ENCODE results near the gene LDB1. TPM values are rescaled to one million over a fixed set of nuclear protein-coding genes. Genes with fewer than 3 reads are reported as not detected.

LDB1 gene
- total and polyA plus RNA-seq, 10 of the 15 experiments (the other 5 are each of a cell fraction or from before 2014, with no cell fraction given): 1.7 to 71.5 (median 36.9) TPM

DNA sequence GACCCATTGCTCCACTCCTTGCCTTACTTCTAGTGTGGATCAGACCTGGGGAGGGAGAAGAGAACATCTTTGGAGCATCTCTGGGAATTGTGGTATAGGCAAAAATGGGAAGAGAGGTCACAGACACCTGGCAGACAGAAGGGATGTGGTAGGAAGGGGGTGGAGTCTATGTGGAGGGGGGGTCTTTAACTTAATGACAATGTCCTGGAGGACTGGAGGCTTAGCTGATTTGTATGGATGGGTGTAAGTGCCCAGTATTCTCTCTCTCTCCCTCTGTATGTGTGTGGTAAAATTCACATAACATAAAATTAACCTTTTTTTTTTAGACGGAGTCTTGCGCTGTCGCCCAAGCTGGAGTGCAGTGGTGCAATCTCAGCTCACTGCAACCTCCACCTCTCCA, 3.1 kb upstream of the LDB1 start:
- no peaks in the 10 kb centered on the region for H3K36me3 ChIP-seq (ENCODE audit: control insufficient read depth in 2 of 2, insufficient read depth in 2 of 2, low read length in 1 of 2)
- ATAC-seq: no peak
- H3K4me1 ChIP-seq (ENCODE audit: control insufficient read depth, insufficient read depth, low read length): peaks cover 17% of the 10 kb centered on the region
- CTCF ChIA-PET: interaction anchor here (0.8 to 3.0 kb wide), 5 partner anchors 8 to 286 kb away, joined by 4 to 24 read pairs (median 5); partner anchors contain the start of genes NOLC1 and PPRC1
- no peak overlapping the region for H2AFZ ChIP-seq (ENCODE audit: control insufficient read depth, low read depth, low read length)
- FAIRE-seq: no peak
- H3K79me2 ChIP-seq (ENCODE audit: control insufficient read depth, insufficient read depth, low read length): peaks cover 20% of the 10 kb centered on the region
- no peaks in the 10 kb centered on the region for H4K20me1 ChIP-seq (ENCODE audit: control insufficient read depth, insufficient read depth)
- H3K4me3 ChIP-seq: no peak overlapping the region
- intact Hi-C loops (cut with micrococcal nuclease; ENCODE audit: unreplicated experiment): no loop called here
- no peaks in the 10 kb centered on the region for H3K9me3 ChIP-seq (replicated peaks; ENCODE audit: control insufficient read depth, insufficient read depth, low read length)
- in situ Hi-C loops (cut with MboI): no loop called here
- POLR2A ChIA-PET: interaction anchor here (0.6 kb wide), 1 partner anchor 413 kb away, joined by 6 read pairs; no protein-coding TSS in a partner anchor
- RAD21 ChIA-PET (ENCODE audit: unreplicated experiment): no interaction called here
- H3K4me2 ChIP-seq (ENCODE audit: control insufficient read depth, insufficient read depth): no peak overlapping the region
- no peaks in the 10 kb centered on the region for H3K27me3 ChIP-seq (replicated peaks in 1 of 2; ENCODE audit: control insufficient read depth in 2 of 2, insufficient read depth in 2 of 2, low read length in 1 of 2)
- no peak for TF ChIP-seq NR2F1 (conservative IDR thresholded peaks at IDR 0.05)
- no TSS peak for BruUV-seq (replicated peaks)
- H3K9ac ChIP-seq (ENCODE audit: control insufficient read depth, insufficient read depth, low read length): no peak overlapping the region
- no peak overlapping the region for H3K27ac ChIP-seq (ENCODE audit: control insufficient read depth, insufficient read depth)
- 91% methylated on average over 3 of the region's 3 CpGs for WGBS (ENCODE audit: insufficient coverage, insufficient replicate concordance, low lambda C conversion rate, missing lambda C conversion rate)
- SMC1A ChIA-PET (ENCODE audit: uncharacterized antibody, unreplicated experiment): interaction anchor here (0.7 to 1.0 kb wide), 2 partner anchors 8 to 12 kb away, joined by 4 read pairs; no protein-coding TSS in a partner anchor
- no peak for DNase-seq (ENCODE audit: low read depth, low spot score)

- no peak overlapping the region for H3K4me3 ChIP-seq
- H3K9me3 ChIP-seq (replicated peaks; ENCODE audit: control insufficient read depth, insufficient read depth, low read length): no peaks in the 10 kb centered on the region
- POLR2A ChIA-PET: interaction anchor here (0.6 to 0.8 kb wide), 2 partner anchors 340 to 412 kb away, joined by 4 to 6 read pairs; no protein-coding TSS in a partner anchor
- BruUV-seq (replicated peaks): no TSS peak
- TF ChIP-seq DPF2 (IDR thresholded peaks at IDR 0.05) (no peak), NR2C2 (IDR thresholded peaks at IDR 0.05; ENCODE audit: borderline replicate concordance, control insufficient read depth, insufficient read length, low read depth) (no peak), KDM1A (IDR thresholded peaks at IDR 0.05; ENCODE audit: borderline replicate concordance) (no peak)
- TF ChIP-seq, protein P1, sequence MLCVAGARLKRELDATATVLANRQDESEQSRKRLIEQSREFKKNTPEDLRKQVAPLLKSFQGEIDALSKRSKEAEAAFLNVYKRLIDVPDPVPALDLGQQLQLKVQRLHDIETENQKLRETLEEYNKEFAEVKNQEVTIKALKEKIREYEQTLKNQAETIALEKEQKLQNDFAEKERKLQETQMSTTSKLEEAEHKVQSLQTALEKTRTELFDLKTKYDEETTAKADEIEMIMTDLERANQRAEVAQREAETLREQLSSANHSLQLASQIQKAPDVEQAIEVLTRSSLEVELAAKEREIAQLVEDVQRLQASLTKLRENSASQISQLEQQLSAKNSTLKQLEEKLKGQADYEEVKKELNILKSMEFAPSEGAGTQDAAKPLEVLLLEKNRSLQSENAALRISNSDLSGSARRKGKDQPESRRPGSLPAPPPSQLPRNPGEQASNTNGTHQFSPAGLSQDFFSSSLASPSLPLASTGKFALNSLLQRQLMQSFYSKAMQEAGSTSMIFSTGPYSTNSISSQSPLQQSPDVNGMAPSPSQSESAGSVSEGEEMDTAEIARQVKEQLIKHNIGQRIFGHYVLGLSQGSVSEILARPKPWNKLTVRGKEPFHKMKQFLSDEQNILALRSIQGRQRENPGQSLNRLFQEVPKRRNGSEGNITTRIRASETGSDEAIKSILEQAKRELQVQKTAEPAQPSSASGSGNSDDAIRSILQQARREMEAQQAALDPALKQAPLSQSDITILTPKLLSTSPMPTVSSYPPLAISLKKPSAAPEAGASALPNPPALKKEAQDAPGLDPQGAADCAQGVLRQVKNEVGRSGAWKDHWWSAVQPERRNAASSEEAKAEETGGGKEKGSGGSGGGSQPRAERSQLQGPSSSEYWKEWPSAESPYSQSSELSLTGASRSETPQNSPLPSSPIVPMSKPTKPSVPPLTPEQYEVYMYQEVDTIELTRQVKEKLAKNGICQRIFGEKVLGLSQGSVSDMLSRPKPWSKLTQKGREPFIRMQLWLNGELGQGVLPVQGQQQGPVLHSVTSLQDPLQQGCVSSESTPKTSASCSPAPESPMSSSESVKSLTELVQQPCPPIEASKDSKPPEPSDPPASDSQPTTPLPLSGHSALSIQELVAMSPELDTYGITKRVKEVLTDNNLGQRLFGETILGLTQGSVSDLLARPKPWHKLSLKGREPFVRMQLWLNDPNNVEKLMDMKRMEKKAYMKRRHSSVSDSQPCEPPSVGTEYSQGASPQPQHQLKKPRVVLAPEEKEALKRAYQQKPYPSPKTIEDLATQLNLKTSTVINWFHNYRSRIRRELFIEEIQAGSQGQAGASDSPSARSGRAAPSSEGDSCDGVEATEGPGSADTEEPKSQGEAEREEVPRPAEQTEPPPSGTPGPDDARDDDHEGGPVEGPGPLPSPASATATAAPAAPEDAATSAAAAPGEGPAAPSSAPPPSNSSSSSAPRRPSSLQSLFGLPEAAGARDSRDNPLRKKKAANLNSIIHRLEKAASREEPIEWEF (IDR thresholded peaks at IDR 0.05; ENCODE audit: insufficient replicate concordance, low read depth, low read length): no peak
- no peak overlapping the region for H3K27ac ChIP-seq (ENCODE audit: control insufficient read depth, insufficient read depth)
- in situ Hi-C loops (cut with MboI): no loop called here
- FAIRE-seq (no peak), DNase-seq (ENCODE audit: low read depth, low spot score) (no peak), ATAC-seq (no peak)
- SMC1A ChIA-PET (ENCODE audit: uncharacterized antibody, unreplicated experiment): interaction anchor here (0.9 to 1.7 kb wide), 2 partner anchors 10 to 29 kb away, joined by 3 to 4 read pairs; partner anchors contain the start of gene NOLC1
- 100% methylated on average over 1 of the region's 1 CpG for WGBS (ENCODE audit: insufficient coverage, insufficient replicate concordance, low lambda C conversion rate, missing lambda C conversion rate)
- H3K4me2 ChIP-seq (ENCODE audit: control insufficient read depth, insufficient read depth): no peak overlapping the region
- H3K4me1 ChIP-seq (ENCODE audit: control insufficient read depth, insufficient read depth, low read length): peaks cover 25% of the 10 kb centered on the region
- intact Hi-C loops (cut with micrococcal nuclease; ENCODE audit: unreplicated experiment): no loop called here
- CTCF ChIA-PET: interaction anchor here (0.6 to 3.0 kb wide), 5 partner anchors 9 to 393 kb away, joined by 3 to 24 read pairs (median 4); partner anchors contain the start of genes NOLC1 and PPRC1
- no peak overlapping the region for H2AFZ ChIP-seq (ENCODE audit: control insufficient read depth, low read depth, low read length)
- H3K79me2 ChIP-seq (ENCODE audit: control insufficient read depth, insufficient read depth, low read length): peaks cover 28% of the 10 kb centered on the region
- no peaks in the 10 kb centered on the region for H3K36me3 ChIP-seq (ENCODE audit: control insufficient read depth in 2 of 2, insufficient read depth in 2 of 2, low read length in 1 of 2)
- no peaks in the 10 kb centered on the region for H3K27me3 ChIP-seq (replicated peaks in 1 of 2; ENCODE audit: control insufficient read depth in 2 of 2, insufficient read depth in 2 of 2, low read length in 1 of 2)
- RAD21 ChIA-PET (ENCODE audit: unreplicated experiment): no interaction called here
- no peaks in the 10 kb centered on the region for H4K20me1 ChIP-seq (ENCODE audit: control insufficient read depth, insufficient read depth)
- H3K9ac ChIP-seq (ENCODE audit: control insufficient read depth, insufficient read depth, low read length): no peak overlapping the region
Measured at GRCh38 chr10:102122450-102122849, 2.3 kb upstream of the LDB1 start.

Measured in GM12878 (cell line).